Transverse colon (tissue), 4 donors: ENCODE data around the gene SETD3. TPM values are rescaled to one million over a fixed set of nuclear protein-coding genes. Genes with fewer than 3 reads are reported as not detected.

Experiments
- DNase-seq: peaks from one replicate; pipeline ENCODE4 v3.0.0-alpha.2; 2019
- H3K27ac ChIP-seq, 4 donors: fragments of 200-600 bp; sonication (generic); 2 replicates each; pipeline ENCODE4 v1.5.1; 2016 to 2018; ENCODE audit warnings: inconsistent platforms in 4 of 4
- H3K27me3 ChIP-seq: fragments of 200-600 bp; sonication (generic); 2 replicates; pipeline ENCODE4 v1.5.1; 2017; ENCODE audit warnings: inconsistent platforms
- H3K36me3 ChIP-seq, 4 donors: fragments of 200-600 bp; sonication (generic); 2 replicates each; pipeline ENCODE4 v1.5.1; 2017 to 2019; ENCODE audit warnings: inconsistent platforms in 4 of 4
- H3K4me1 ChIP-seq, 4 donors: fragments of 200-600 bp; sonication (generic); 2 replicates each; pipeline ENCODE4 v1.5.1; 2017 to 2020; ENCODE audit warnings: inconsistent platforms in 4 of 4
- H3K4me3 ChIP-seq, 4 donors: fragments of 200-600 bp; sonication (generic); 1 replicate in 1 of 4; 2 replicates in 3 of 4; pipeline versions ENCODE4 v1.5.1 to v1.6.1; 2017 to 2019; ENCODE audit warnings: inconsistent platforms in 4 of 4
- H3K9me3 ChIP-seq, 2 donors: fragments of 200-600 bp; sonication (generic); 2 replicates each; pipeline ENCODE4 v1.5.1; 2017 to 2019; ENCODE audit warnings: inconsistent platforms in 2 of 2
- CTCF ChIP-seq, 5 experiments: fragments of 200-600 bp in 3 of 5; fragments of 450-650 bp in 2 of 5; sonication (generic) in 3 of 5; IDR thresholded peaks; 1 replicate in 2 of 5; 2 replicates in 3 of 5; pipeline ENCODE4 v1.5.1; 2016 to 2017; ENCODE audit warnings: antibody characterized with exemption in 5 of 5, inconsistent platforms in 3 of 5, mild to moderate bottlenecking in 2 of 5, moderate library complexity in 1 of 5
- EP300 ChIP-seq: sonication (generic); formaldehyde crosslinking; IDR thresholded peaks from one replicate; pipeline ENCODE4 v1.6.1; 2017; ENCODE audit warnings: antibody characterized with exemption, low read depth
- POLR2A ChIP-seq: fragments of 450-650 bp; IDR thresholded peaks from one replicate; pipeline ENCODE4 v1.6.1; 2016; ENCODE audit warnings: antibody characterized with exemption, mild to moderate bottlenecking, moderate library complexity
- POLR2AphosphoS5 ChIP-seq, 3 donors: sonication (generic); formaldehyde crosslinking; IDR thresholded peaks; one replicate each; pipeline ENCODE4 v1.6.1; 2016; ENCODE audit warnings: antibody characterized with exemption in 3 of 3
- WGBS, 2 donors: methylation state at CpG; one replicate each; pipeline ENCODE4 v1.1.5; 2018; ENCODE audit warnings: low coverage in 1 of 2; 5-methylcytosine and 5-hydroxymethylcytosine counted together
- in situ Hi-C, 4 donors: fragments of 200-750 bp; cut with MboI; loops; one replicate each; pipeline versions ENCODE4 v1.15.0 to v1.15.1; 2017; ENCODE audit warnings: low sequenced_read_pairs in 3 of 4, low pct_ligation_motif_present in 1 of 4, low pct_unique_long_range_greater_than_20kb in 1 of 4
- intact Hi-C: fragments of 100-400 bp; cut with DNase I; formaldehyde crosslinking; loops from one replicate; pipeline ENCODE4 v1.15.1; 2023; ENCODE audit warnings: low total_unique reads
- total RNA-seq, 4 donors: library from RNA; depleted of rRNA; stranded (reverse); fragments of >200 nt; gene quantifications; one replicate each; pipeline ENCODE4 v1.1.0, GENCODE V29; 2016

Gene SETD3
- total RNA-seq, 4 donors from 2014 or later = 50.1 to 224 (median 68.8) TPM

GRCh38 chr14:99388286-99388685 lies 92.4 kb downstream of the SETD3 start:
- intact Hi-C loops (no loop called here), in situ Hi-C loops (no loop called here)
- H3K27me3 ChIP-seq = peaks cover 31% of the 10 kb centered on the region
- TF ChIP-seq POLR2AphosphoS5 (IDR thresholded peaks at IDR 0.05) (no peak), CTCF (IDR thresholded peaks at IDR 0.05) (no peak), EP300 (no peak), POLR2A (no peak)
- no peak overlapping the region for H3K27ac ChIP-seq
- no peak overlapping the region for H3K4me3 ChIP-seq
- no peak for DNase-seq
- peaks cover 0 to 7% (median 5%) of the 10 kb centered on the region in 4 donors for H3K4me1 ChIP-seq
- no peaks in the 10 kb centered on the region for H3K9me3 ChIP-seq
- WGBS, 2 donors = 86 to 94% methylated on average over 8 to 12 of the region's 12 CpGs
- H3K36me3 ChIP-seq = no peaks in the 10 kb centered on the region

GRCh38 chr14:99387880-99388279 lies 92.8 kb downstream of the SETD3 start:
- in situ Hi-C loops (no loop called here), intact Hi-C loops (no loop called here)
- no peaks in the 10 kb centered on the region for H3K9me3 ChIP-seq
- H3K4me1 ChIP-seq = peaks cover 0 to 7% (median 5%) of the 10 kb centered on the region in 4 donors
- H3K27me3 ChIP-seq = peaks cover 35% of the 10 kb centered on the region
- no peaks in the 10 kb centered on the region for H3K36me3 ChIP-seq
- no peak overlapping the region for H3K4me3 ChIP-seq
- H3K27ac ChIP-seq = no peak overlapping the region
- no peak for DNase-seq
- 43% methylated on average over 5 of the region's 5 CpGs; no CpG with 5 or more reads in 1 of the 2 donors for WGBS, 2 donors
- TF ChIP-seq CTCF (IDR thresholded peaks at IDR 0.05) (no peak), EP300 (no peak), POLR2AphosphoS5 (IDR thresholded peaks at IDR 0.05) (no peak), POLR2A (no peak)

GRCh38 chr14:99384450-99385417 lies 95.9 kb downstream of the SETD3 start:
- 65 to 78% methylated on average over 8 to 20 of the region's 20 CpGs for WGBS, 2 donors
- Histone ChIP-seq H3K4me1 (peaks cover 0 to 8% (median 6%) of the 10 kb centered on the region in 4 donors), H3K4me3 (no peak overlapping the region), H3K27me3 (peaks cover 58% of the 10 kb centered on the region), H3K9me3 (no peaks in the 10 kb centered on the region), H3K36me3 (no peaks in the 10 kb centered on the region), H3K27ac (no peak overlapping the region)
- no peak for DNase-seq
- TF ChIP-seq POLR2AphosphoS5 (IDR thresholded peaks at IDR 0.05) (no peak), EP300 (no peak), POLR2A (no peak)
- in situ Hi-C loops (no loop called here), intact Hi-C loops (no loop called here)

GRCh38 chr14:99383472-99384449 lies 96.9 kb downstream of the SETD3 start:
- H3K4me3 ChIP-seq = no peak overlapping the region
- TF ChIP-seq POLR2A (no peak), EP300 (no peak), CTCF (IDR thresholded peaks at IDR 0.05) (no peak), POLR2AphosphoS5 (IDR thresholded peaks at IDR 0.05) (no peak)
- H3K4me1 ChIP-seq = peaks cover 0 to 2% (median 0%) of the 10 kb centered on the region in 4 donors
- DNase-seq = no peak
- WGBS, 2 donors = 72 to 82% methylated on average over 11 to 36 of the region's 36 CpGs
- no peaks in the 10 kb centered on the region for H3K36me3 ChIP-seq
- in situ Hi-C loops (no loop called here), intact Hi-C loops (no loop called here)
- peaks cover 58% of the 10 kb centered on the region for H3K27me3 ChIP-seq
- H3K9me3 ChIP-seq = no peaks in the 10 kb centered on the region
- H3K27ac ChIP-seq = no peak overlapping the region
